Ectodermal cell (in vitro differentiated cells): ENCODE results near the gene MYO9B.

Experiments used
- H3K27ac ChIP-seq: 2 replicates; pipeline ENCODE4 v1.7.0; 2013; ENCODE audit warnings: mild to moderate bottlenecking, low read depth, low read length; ENCODE audit not compliant: insufficient read depth, poor library complexity, severe bottlenecking
- H3K27me3 ChIP-seq: 2 replicates; pipeline ENCODE4 v1.7.0; 2013; ENCODE audit warnings: mild to moderate bottlenecking, low read length; ENCODE audit not compliant: insufficient read depth, control insufficient read depth, poor library complexity, severe bottlenecking
- H3K36me3 ChIP-seq: one replicate; pipeline ENCODE4 v1.7.0; 2013; ENCODE audit warnings: low read length; ENCODE audit not compliant: control insufficient read depth, insufficient read depth
- H3K4me1 ChIP-seq: one replicate; pipeline ENCODE4 v1.7.0; 2013; ENCODE audit warnings: low read length; ENCODE audit not compliant: control insufficient read depth, insufficient read depth
- H3K4me3 ChIP-seq: 2 replicates; pipeline ENCODE4 v1.7.0; 2013; ENCODE audit warnings: low read depth, low read length, control low read depth; ENCODE audit not compliant: insufficient read depth
- H3K9me3 ChIP-seq: 2 replicates; pipeline ENCODE4 v1.7.0; 2013; ENCODE audit warnings: mild to moderate bottlenecking, low read length, moderate library complexity; ENCODE audit not compliant: control insufficient read depth
- WGBS, 2 experiments: methylation state at CpG; one replicate each; pipeline ENCODE4 v1.1.7; 2013; ENCODE audit warnings: missing lambda C conversion rate in 2 of 2; 5-methylcytosine and 5-hydroxymethylcytosine counted together

Gene MYO9B

GRCh38 chr19:17113127-17113785, 37.7 kb downstream of the MYO9B start:
- H3K27ac ChIP-seq = no peak overlapping the region
- WGBS, 2 experiments = 93% methylated on average over 17 of the region's 17 CpGs
- H3K4me1 ChIP-seq = peaks cover 8% of the 10 kb centered on the region

GRCh38 chr19:17114414-17114831, 38.8 kb downstream of the MYO9B start:
- Histone ChIP-seq H3K27me3 (no peaks in the 10 kb centered on the region), H3K9me3 (no peaks in the 10 kb centered on the region), H3K27ac (no peak overlapping the region), H3K36me3 (no peaks in the 10 kb centered on the region), H3K4me1 (peaks cover 8% of the 10 kb centered on the region), H3K4me3 (no peak overlapping the region)
- WGBS, 2 experiments = 32 to 37% methylated on average over 12 of the region's 12 CpGs

More at GRCh38 chr19:17113127-17113785, 37.7 kb downstream of the MYO9B start:
- Histone ChIP-seq H3K9me3 (no peaks in the 10 kb centered on the region), H3K4me3 (no peak overlapping the region), H3K36me3 (no peaks in the 10 kb centered on the region), H3K27me3 (no peaks in the 10 kb centered on the region)

- WGBS, 2 experiments = 88 to 93% methylated on average over 14 of the region's 14 CpGs
- no peaks in the 10 kb centered on the region for H3K9me3 ChIP-seq
- no peaks in the 10 kb centered on the region for H3K36me3 ChIP-seq
- no peak overlapping the region for H3K4me3 ChIP-seq
- H3K27me3 ChIP-seq = no peaks in the 10 kb centered on the region
- peaks cover 8% of the 10 kb centered on the region for H3K4me1 ChIP-seq
- no peak overlapping the region for H3K27ac ChIP-seq
Observed at GRCh38 chr19:17116996-17117702, 41.6 kb downstream of the MYO9B start.

- Histone ChIP-seq H3K4me3 (no peak overlapping the region), H3K27me3 (no peaks in the 10 kb centered on the region), H3K27ac (no peak overlapping the region), H3K9me3 (no peaks in the 10 kb centered on the region), H3K4me1 (peaks cover 7% of the 10 kb centered on the region), H3K36me3 (no peaks in the 10 kb centered on the region)
- 92 to 93% methylated on average over 5 of the region's 5 CpGs for WGBS, 2 experiments
Observed at GRCh38 chr19:17118957-17119356, 43.4 kb downstream of the MYO9B start.

- H3K27ac ChIP-seq = no peak overlapping the region
- peaks cover 14% of the 10 kb centered on the region for H3K4me1 ChIP-seq
- no peak overlapping the region for H3K4me3 ChIP-seq
- WGBS, 2 experiments = 86 to 89% methylated on average over 9 of the region's 9 CpGs
- no peaks in the 10 kb centered on the region for H3K27me3 ChIP-seq
- no peaks in the 10 kb centered on the region for H3K9me3 ChIP-seq
- H3K36me3 ChIP-seq = no peaks in the 10 kb centered on the region
Observed at GRCh38 chr19:17121736-17122293, 46.2 kb downstream of the MYO9B start.

- Histone ChIP-seq H3K36me3 (no peaks in the 10 kb centered on the region), H3K9me3 (no peaks in the 10 kb centered on the region), H3K4me1 (peaks cover 14% of the 10 kb centered on the region), H3K4me3 (no peak overlapping the region), H3K27ac (no peak overlapping the region), H3K27me3 (no peaks in the 10 kb centered on the region)
- WGBS, 2 experiments = 98% methylated on average over 2 of the region's 2 CpGs
Observed at GRCh38 chr19:17123041-17123440, 47.5 kb downstream of the MYO9B start.

GRCh38 chr19:17124025-17124424, 48.4 kb downstream of the MYO9B start:
- no peaks in the 10 kb centered on the region for H3K27me3 ChIP-seq
- H3K9me3 ChIP-seq = no peaks in the 10 kb centered on the region
- H3K36me3 ChIP-seq = no peaks in the 10 kb centered on the region
- 94 to 100% methylated on average over 1 of the region's 1 CpG for WGBS, 2 experiments
- peaks cover 14% of the 10 kb centered on the region for H3K4me1 ChIP-seq
- no peak overlapping the region for H3K27ac ChIP-seq
- H3K4me3 ChIP-seq = no peak overlapping the region

- Histone ChIP-seq H3K36me3 (no peaks in the 10 kb centered on the region), H3K4me3 (no peak overlapping the region), H3K27ac (no peak overlapping the region), H3K27me3 (no peaks in the 10 kb centered on the region), H3K4me1 (peaks cover 14% of the 10 kb centered on the region), H3K9me3 (no peaks in the 10 kb centered on the region)
- WGBS, 2 experiments = 85 to 88% methylated on average over 10 of the region's 10 CpGs
Observed at GRCh38 chr19:17125062-17125727, 49.6 kb downstream of the MYO9B start.

- no peak overlapping the region for H3K4me3 ChIP-seq
- H3K27ac ChIP-seq = no peak overlapping the region
- no peaks in the 10 kb centered on the region for H3K9me3 ChIP-seq
- 85 to 87% methylated on average over 23 of the region's 23 CpGs for WGBS, 2 experiments
- H3K4me1 ChIP-seq = peaks cover 14% of the 10 kb centered on the region
- no peaks in the 10 kb centered on the region for H3K36me3 ChIP-seq
- H3K27me3 ChIP-seq = no peaks in the 10 kb centered on the region
Observed at GRCh38 chr19:17125728-17126677, 50.4 kb downstream of the MYO9B start.
